ENCODE results near the gene PGPEP1.

GRCh38 chr19:18417250-18418028 is 77.0 kb downstream of the PGPEP1 start:
- TF ChIP-seq CTCF (IDR thresholded peaks at IDR 0.05) (no peak), POLR2A (IDR thresholded peaks at IDR 0.05) (no peak)

All from testis (tissue), 2 donors.